ENCODE measurements around the gene CCDC102A. TPM values are rescaled to one million over a fixed set of nuclear protein-coding genes. Genes with fewer than 3 reads are reported as not detected.

CCDC102A gene
- total and polyA plus RNA-seq, 10 of the 15 experiments (the other 5 are each of a cell fraction or from before 2014, with no cell fraction given): 0.03 to 5.9 (median 2.4) TPM

DNA sequence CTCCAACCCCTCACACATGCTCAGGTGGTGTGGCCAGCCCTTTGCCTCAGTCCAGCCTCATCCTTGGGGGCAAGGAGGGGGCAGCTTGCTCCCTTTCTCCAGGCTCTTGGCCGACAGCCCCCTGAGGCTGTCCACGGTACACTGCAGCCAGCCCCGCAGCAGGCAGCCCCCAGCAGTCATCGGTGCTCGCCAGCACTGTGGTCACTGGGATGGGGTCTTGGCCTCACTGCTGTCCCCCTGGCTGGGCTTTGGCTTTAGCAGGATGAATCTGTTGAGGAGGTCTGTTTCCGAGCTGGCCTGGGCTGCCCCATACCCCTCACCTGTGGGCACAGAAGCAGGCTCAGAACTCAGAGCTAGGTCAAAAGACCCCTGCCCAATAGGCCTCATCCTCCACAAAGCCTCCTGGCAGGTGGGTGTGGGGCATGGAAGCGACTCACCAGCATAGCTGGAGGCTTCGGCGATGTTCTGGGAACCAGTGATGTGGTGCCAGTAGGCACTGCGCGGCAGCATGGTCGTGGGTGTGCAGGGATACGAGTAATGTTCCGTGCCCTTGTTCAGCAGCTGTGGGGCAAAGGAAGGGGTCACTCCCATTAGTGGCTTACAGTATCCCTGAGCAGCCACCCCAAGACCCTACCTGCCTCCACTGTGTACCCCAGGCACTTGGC is 63.1 kb downstream of the CCDC102A start:
- Histone ChIP-seq H3K4me1 (ENCODE audit: control insufficient read depth, insufficient read depth, low read length) (peaks cover 12% of the 10 kb centered on the region), H3K27ac (ENCODE audit: control insufficient read depth, insufficient read depth) (no peak overlapping the region), H3K4me3 (no peak overlapping the region), H3K79me2 (ENCODE audit: control insufficient read depth, insufficient read depth, low read length) (no peaks in the 10 kb centered on the region), H3K27me3 (replicated peaks in 1 of 2; ENCODE audit: control insufficient read depth in 2 of 2, insufficient read depth in 2 of 2, low read length in 1 of 2) (no peaks in the 10 kb centered on the region), H2AFZ (ENCODE audit: control insufficient read depth, low read depth, low read length) (no peak overlapping the region), H3K9me3 (replicated peaks; ENCODE audit: control insufficient read depth, insufficient read depth, low read length) (no peaks in the 10 kb centered on the region), H3K36me3 (ENCODE audit: control insufficient read depth in 2 of 2, insufficient read depth in 2 of 2, low read length in 1 of 2) (peaks cover 21 to 31% of the 10 kb centered on the region in 2 experiments), H3K4me2 (ENCODE audit: control insufficient read depth, insufficient read depth) (no peak overlapping the region), H4K20me1 (ENCODE audit: control insufficient read depth, insufficient read depth) (no peaks in the 10 kb centered on the region), H3K9ac (ENCODE audit: control insufficient read depth, insufficient read depth, low read length) (no peak overlapping the region)
- no TSS peak for BruUV-seq (replicated peaks)
- FAIRE-seq: no peak
- no peak for ATAC-seq
- ChIA-PET POLR2A (interaction anchor here (1.0 kb wide), 1 partner anchor 54 kb away, joined by 3 read pairs; no protein-coding TSS in a partner anchor), SMC1A (ENCODE audit: uncharacterized antibody, unreplicated experiment) (no interaction called here), RAD21 (ENCODE audit: unreplicated experiment) (interaction anchor here (0.8 kb wide), 1 partner anchor 8 kb away, joined by 3 read pairs; no protein-coding TSS in a partner anchor), CTCF (interaction anchor here (1.5 to 3.3 kb wide), 2 partner anchors 9 to 46 kb away, joined by 5 to 20 read pairs; partner anchors contain the start of gene POLR2C)
- WGBS (ENCODE audit: insufficient coverage, insufficient replicate concordance, low lambda C conversion rate, missing lambda C conversion rate): 91% methylated on average over 14 of the region's 14 CpGs
- TF ChIP-seq, protein P1, sequence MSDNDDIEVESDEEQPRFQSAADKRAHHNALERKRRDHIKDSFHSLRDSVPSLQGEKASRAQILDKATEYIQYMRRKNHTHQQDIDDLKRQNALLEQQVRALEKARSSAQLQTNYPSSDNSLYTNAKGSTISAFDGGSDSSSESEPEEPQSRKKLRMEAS (IDR thresholded peaks at IDR 0.05; ENCODE audit: low read depth, low read length): no peak
- TF ChIP-seq POLR2A (IDR thresholded peaks at IDR 0.05; ENCODE audit: low read depth, low read length) (peak; percentile 68), RBBP5 (conservative IDR thresholded peaks at IDR 0.05) (no peak), RAD51 (IDR thresholded peaks at IDR 0.05) (no peak), ATF7 (IDR thresholded peaks at IDR 0.05; ENCODE audit: low read depth) (no peak)
- no peak for DNase-seq (ENCODE audit: low read depth, low spot score)
- in situ Hi-C loops (cut with MboI): no loop called here
- intact Hi-C loops (cut with micrococcal nuclease; ENCODE audit: unreplicated experiment): no loop called here

DNA sequence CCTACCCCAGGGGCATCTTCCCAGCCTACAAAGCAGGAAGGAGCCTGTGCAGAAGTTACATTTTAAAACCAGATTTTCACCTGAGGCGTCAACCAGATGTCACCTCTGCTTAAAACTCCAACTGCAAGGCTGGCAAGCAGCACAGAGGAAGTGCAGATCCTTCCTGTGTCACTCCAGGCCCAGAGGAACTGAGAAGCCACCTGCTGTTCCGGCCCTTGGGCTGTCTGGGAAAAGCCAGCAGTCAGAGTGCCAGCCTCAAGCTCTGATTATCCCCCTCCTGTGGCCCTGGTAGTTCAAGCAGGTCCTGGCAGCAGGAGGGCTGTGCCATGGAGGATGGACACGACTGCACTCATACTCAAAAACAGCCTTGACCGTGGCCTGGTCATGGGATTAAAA is 63.7 kb downstream of the CCDC102A start:
- no peak overlapping the region for H3K9ac ChIP-seq (ENCODE audit: control insufficient read depth, insufficient read depth, low read length)
- TF ChIP-seq MTA3 (IDR thresholded peaks at IDR 0.05; ENCODE audit: borderline replicate concordance, low read length) (0 out of 2 replicates have a peak, but pooled peaks have one; percentile 9), GABPA (IDR thresholded peaks at IDR 0.05; ENCODE audit: low read depth) (no peak), ZNF384 (IDR thresholded peaks at IDR 0.05; ENCODE audit: borderline replicate concordance, low read depth, low read length) (no peak)
- no peaks in the 10 kb centered on the region for H3K27me3 ChIP-seq (replicated peaks in 1 of 2; ENCODE audit: control insufficient read depth in 2 of 2, insufficient read depth in 2 of 2, low read length in 1 of 2)
- FAIRE-seq (no peak), DNase-seq (ENCODE audit: low read depth, low spot score) (no peak), ATAC-seq (no peak)
- ChIA-PET SMC1A (ENCODE audit: uncharacterized antibody, unreplicated experiment) (no interaction called here), CTCF (interaction anchor here (1.5 kb wide), 1 partner anchor 47 kb away, joined by 5 read pairs; no protein-coding TSS in a partner anchor), POLR2A (interaction anchor here (1.0 kb wide), 1 partner anchor 55 kb away, joined by 3 read pairs; no protein-coding TSS in a partner anchor), RAD21 (ENCODE audit: unreplicated experiment) (interaction anchor here (0.8 kb wide), 1 partner anchor 9 kb away, joined by 3 read pairs; no protein-coding TSS in a partner anchor)
- H4K20me1 ChIP-seq (ENCODE audit: control insufficient read depth, insufficient read depth): no peaks in the 10 kb centered on the region
- no peak overlapping the region for H3K27ac ChIP-seq (ENCODE audit: control insufficient read depth, insufficient read depth)
- peaks cover 10% of the 10 kb centered on the region for H3K4me1 ChIP-seq (ENCODE audit: control insufficient read depth, insufficient read depth, low read length)
- H3K9me3 ChIP-seq (replicated peaks; ENCODE audit: control insufficient read depth, insufficient read depth, low read length): no peaks in the 10 kb centered on the region
- 61% methylated on average over 4 of the region's 4 CpGs for WGBS (ENCODE audit: insufficient coverage, insufficient replicate concordance, low lambda C conversion rate, missing lambda C conversion rate)
- H3K4me2 ChIP-seq (ENCODE audit: control insufficient read depth, insufficient read depth): no peak overlapping the region
- H3K36me3 ChIP-seq (ENCODE audit: control insufficient read depth in 2 of 2, insufficient read depth in 2 of 2, low read length in 1 of 2): peaks cover 21 to 31% of the 10 kb centered on the region in 2 experiments
- H2AFZ ChIP-seq (ENCODE audit: control insufficient read depth, low read depth, low read length): no peak overlapping the region
- TSS peak; percentile 62 for BruUV-seq (replicated peaks)
- intact Hi-C loops (cut with micrococcal nuclease; ENCODE audit: unreplicated experiment) (no loop called here), in situ Hi-C loops (cut with MboI) (no loop called here)
- no peaks in the 10 kb centered on the region for H3K79me2 ChIP-seq (ENCODE audit: control insufficient read depth, insufficient read depth, low read length)
- no peak overlapping the region for H3K4me3 ChIP-seq

Data from GM12878 (cell line).